Hematopoietic multipotent progenitor cell treated with erythropoietin and hydrocortisone succinate and interleukin-3 and kit ligand, for 6 days (in vitro differentiated cells): ENCODE results near the gene DZIP1L.

ENCODE experiments used
- DNase-seq: peaks from one replicate; pipeline ENCODE4 v3.0.0-alpha.2; 2015

The DZIP1L gene

GRCh38 chr3:138032567-138032966 is 82.8 kb downstream of the DZIP1L start:
- no peak for DNase-seq

- DNase-seq: no peak
Measured at GRCh38 chr3:138031536-138031935, 83.9 kb downstream of the DZIP1L start.

GRCh38 chr3:138030734-138031280 is 84.6 kb downstream of the DZIP1L start:
- DNase-seq: no peak

GRCh38 chr3:138027821-138028220 is 87.6 kb downstream of the DZIP1L start:
- DNase-seq: no peak

DNA sequence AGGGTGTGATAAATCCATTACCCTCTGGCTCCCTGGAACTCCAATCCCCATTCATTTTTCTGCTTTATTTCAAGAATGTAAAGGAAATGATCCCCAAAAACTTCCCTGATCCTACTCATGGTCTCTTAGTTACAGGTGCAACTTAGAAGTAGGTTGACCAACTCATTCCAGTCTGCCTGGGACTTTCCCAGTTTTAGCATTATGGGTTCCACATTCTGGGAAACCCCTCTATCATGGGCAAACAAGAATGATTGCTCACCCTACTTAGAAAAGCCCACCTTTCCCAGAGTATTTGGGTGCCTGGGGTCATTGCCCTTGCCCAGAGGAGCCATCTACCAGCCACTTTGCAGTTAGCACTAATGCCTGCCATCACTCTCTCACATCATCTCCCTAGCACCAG is 89.9 kb downstream of the DZIP1L start:
- DNase-seq: no peak

DNA sequence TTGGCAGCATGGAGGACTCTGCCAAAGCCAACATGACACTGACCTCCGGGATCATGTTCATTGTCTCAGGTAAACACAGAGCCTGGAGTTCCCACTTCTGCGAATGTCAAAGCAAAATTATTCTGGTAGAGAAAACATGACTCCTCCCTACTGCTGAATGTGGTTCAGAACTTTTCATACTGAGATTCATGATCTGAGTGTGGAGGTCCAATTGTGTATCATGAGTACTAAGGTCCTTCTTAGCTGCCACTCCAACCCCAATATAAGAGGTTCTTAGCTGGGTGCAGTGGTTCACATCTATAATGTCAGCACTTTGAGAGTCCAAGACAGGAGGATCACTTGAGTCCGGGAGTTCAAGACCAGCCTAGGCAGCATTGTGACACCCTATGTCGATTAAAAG is 91.7 kb downstream of the DZIP1L start:
- no peak for DNase-seq

GRCh38 chr3:138019281-138020069 is 95.9 kb downstream of the DZIP1L start:
- no peak for DNase-seq

DNA sequence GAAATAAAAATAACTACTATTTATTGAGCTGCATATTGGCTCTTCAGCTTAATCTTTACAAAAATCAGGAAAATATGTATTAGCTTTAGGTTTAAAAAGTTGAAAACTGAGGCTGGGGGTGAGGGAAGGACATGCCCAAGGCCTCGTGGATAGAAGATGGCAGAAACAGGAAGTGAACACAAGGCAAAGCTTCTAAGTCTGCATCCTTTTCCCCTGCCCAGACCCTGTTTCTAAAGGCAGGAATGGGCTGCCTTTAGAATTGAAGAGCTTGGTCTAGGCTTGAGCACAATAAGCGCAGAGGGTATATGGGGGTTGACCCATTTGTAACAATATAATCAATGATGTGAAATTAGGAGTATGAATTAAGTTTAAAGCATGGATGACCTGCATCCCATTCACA is 99.3 kb downstream of the DZIP1L start:
- DNase-seq: no peak

- no peak for DNase-seq
Measured at GRCh38 chr3:138012526-138012925, 102.9 kb downstream of the DZIP1L start.
